Pulmonary artery endothelial cell (primary cell): ENCODE measurements around the gene ARHGEF1. TPM values are rescaled to one million over a fixed set of nuclear protein-coding genes. Genes with fewer than 3 reads are reported as not detected.
"Not testable (repeated sequence)": the region's sequence is repeated elsewhere in the genome, so short reads cannot be mapped to it uniquely, and the experiment has no call there.

Source experiments
- DNase-seq: peaks from one replicate; pipeline ENCODE4 v3.0.0-alpha.2; 2011; ENCODE audit warnings: low read depth, low spot score
- total RNA-seq: library from RNA; depleted of rRNA; stranded (reverse); fragments of >200 nt; gene quantifications from 2 replicates; pipeline ENCODE4 v1.2.3, GENCODE V29; 2014

Gene ARHGEF1
- total RNA-seq, 1 donor from 2014 or later = 53.8 TPM

GRCh38 chr19:41863209-41863931 is 19.6 kb upstream of the ARHGEF1 start:
- no peak for DNase-seq

- DNase-seq = no peak
Observed at GRCh38 chr19:41864374-41864773, 18.6 kb upstream of the ARHGEF1 start.

- no peak for DNase-seq
Observed at GRCh38 chr19:41866284-41866683, 16.7 kb upstream of the ARHGEF1 start.

- no peak for DNase-seq
Observed at GRCh38 chr19:41868120-41868988, 14.6 kb upstream of the ARHGEF1 start.

GRCh38 chr19:41868989-41869300 is 14.0 kb upstream of the ARHGEF1 start:
- DNase-seq = no peak

- no peak for DNase-seq
Observed at GRCh38 chr19:41869374-41869955, 13.5 kb upstream of the ARHGEF1 start.

GRCh38 chr19:41870401-41870873 is 12.5 kb upstream of the ARHGEF1 start:
- no peak for DNase-seq

- DNase-seq = no peak
Observed at GRCh38 chr19:41871573-41872383, 11.2 kb upstream of the ARHGEF1 start.

GRCh38 chr19:41872384-41872774 is 10.6 kb upstream of the ARHGEF1 start:
- no peak for DNase-seq

- peak; percentile 15 for DNase-seq
Observed at GRCh38 chr19:41872775-41873647, 10.0 kb upstream of the ARHGEF1 start.

- not testable (repeated sequence) for DNase-seq
Observed at GRCh38 chr19:41875973-41876372, 7.0 kb upstream of the ARHGEF1 start.

GRCh38 chr19:41876847-41877832 is 5.8 kb upstream of the ARHGEF1 start, which contains the start of gene CD79A:
TSS of gene CD79A (plus strand) at chr19:41877279. CDS start at chr19:41877305, 26 bp downstream.
- DNase-seq = no peak

- DNase-seq = no peak
Observed at GRCh38 chr19:41877916-41878905, 4.8 kb upstream of the ARHGEF1 start.

GRCh38 chr19:41879080-41879479 is 3.9 kb upstream of the ARHGEF1 start:
- no peak for DNase-seq

GRCh38 chr19:41879670-41880328 is 3.2 kb upstream of the ARHGEF1 start:
- DNase-seq = no peak

GRCh38 chr19:41880329-41880708 is 2.7 kb upstream of the ARHGEF1 start:
- no peak for DNase-seq

- DNase-seq = no peak
Observed at GRCh38 chr19:41883463-41883820, 458 bp downstream of the ARHGEF1 start.
